Fibroblast of skin of left quadriceps (primary cell): Measurements from ENCODE around the gene TRDN.
"Not testable (repeated sequence)": the region's sequence is repeated elsewhere in the genome, so short reads cannot be mapped to it uniquely, and the experiment has no call there.

Source experiments
- DNase-seq, 2 experiments: peaks; one replicate each; pipeline ENCODE4 v3.0.0-alpha.2; 2013; ENCODE audit warnings: low read depth in 2 of 2

The TRDN gene

DNA sequence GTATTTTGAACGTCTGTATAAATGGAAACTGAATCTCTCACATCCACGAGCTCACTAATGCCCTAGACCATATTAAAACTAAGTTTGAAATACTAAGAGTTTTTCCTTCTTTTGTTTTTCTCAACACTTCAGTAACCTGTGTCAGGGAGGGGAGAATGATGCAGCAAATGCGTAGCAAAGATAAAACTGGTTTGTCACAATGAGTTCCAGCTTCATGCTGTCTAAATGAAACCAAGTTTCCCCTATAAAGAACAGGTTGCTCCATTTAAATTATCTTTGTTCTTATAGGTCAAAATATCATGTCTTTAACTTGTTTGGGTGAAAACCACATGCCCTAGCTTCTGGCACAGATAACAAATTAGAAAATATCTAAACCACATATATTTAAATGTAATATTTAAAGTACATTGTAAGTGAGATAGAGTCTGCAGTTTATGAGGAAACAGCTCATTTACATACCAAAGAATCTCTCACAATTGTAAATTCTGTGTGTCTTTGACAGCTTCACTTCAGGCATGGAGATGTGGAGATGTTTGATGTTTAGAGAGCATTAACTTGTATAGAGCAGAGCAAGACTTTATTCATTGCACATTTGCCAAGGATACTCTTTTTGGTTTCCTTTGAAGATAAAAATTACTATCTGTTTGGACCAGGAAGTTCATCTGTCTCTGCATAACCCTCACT is 7.3 kb downstream of the TRDN start:
- no peak for DNase-seq

- DNase-seq: no peak
Measured at GRCh38 chr6:123625696-123626095, 11.1 kb downstream of the TRDN start.

DNA sequence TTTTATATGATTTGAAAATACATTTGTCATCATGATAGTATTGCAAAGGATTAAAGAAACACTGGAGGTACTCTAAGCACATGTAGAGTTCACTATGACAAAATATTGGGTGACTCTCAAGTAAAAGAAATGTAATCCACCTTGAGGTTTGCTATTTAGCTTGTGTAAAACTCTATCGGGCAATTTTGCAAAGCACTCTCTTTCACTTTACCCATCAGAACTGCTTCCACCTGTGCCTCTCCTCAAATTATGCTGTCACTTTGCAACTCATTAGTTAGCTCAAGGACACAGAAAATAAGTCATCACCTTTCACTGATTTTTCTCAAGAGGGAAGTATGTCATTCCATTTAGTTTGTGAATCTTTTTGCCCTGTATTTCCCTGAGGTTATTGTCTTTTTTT is 14.0 kb downstream of the TRDN start:
- no peak for DNase-seq

DNA sequence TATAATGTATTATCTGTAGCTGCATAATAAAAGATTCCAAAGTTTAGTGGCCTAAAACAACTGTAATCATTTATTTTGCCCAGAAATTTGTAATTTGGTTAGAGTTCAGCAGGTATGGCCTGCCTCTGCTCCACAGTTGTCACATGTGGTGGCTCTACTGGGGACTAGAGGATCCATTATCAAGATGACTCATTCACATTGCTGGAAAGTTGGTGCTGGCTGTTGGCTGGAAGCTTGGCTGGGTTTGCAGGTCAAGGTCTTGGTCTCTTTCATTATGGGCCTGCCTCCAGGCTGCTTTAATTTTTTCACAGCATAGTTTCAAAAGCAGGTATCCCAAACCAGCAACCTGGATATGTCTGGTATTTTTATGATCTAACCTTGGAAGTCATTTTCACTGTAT is 17.6 kb downstream of the TRDN start:
- DNase-seq: no peak

- no peak for DNase-seq
Measured at GRCh38 chr6:123616942-123617341, 19.8 kb downstream of the TRDN start.

- DNase-seq: no peak
Measured at GRCh38 chr6:123616016-123616415, 20.7 kb downstream of the TRDN start.

- no peak for DNase-seq
Measured at GRCh38 chr6:123610779-123611178, 26.0 kb downstream of the TRDN start.

DNA sequence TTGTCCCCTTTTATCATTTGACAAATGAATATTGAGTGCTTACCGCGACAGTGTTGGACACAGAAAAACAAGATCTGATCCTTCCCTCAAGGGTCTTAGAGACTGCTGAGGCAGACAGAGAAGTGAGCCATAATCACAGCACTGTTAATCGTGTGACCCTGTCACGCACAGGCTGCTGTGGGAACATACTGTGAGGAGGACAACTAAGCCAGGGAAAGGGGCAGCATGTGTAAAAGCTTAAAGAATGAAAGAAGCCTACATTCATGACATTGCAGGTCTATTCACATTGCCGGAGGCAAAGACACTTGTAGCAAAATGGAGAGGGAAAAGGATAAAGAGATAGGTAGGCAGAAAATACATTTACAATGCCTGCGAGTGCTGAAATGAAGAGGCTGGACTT is 32.7 kb downstream of the TRDN start:
- no peak for DNase-seq

- no peak for DNase-seq
Measured at GRCh38 chr6:123598011-123598410, 38.7 kb downstream of the TRDN start.

GRCh38 chr6:123594776-123595175 is 42.0 kb downstream of the TRDN start:
- no peak for DNase-seq

DNA sequence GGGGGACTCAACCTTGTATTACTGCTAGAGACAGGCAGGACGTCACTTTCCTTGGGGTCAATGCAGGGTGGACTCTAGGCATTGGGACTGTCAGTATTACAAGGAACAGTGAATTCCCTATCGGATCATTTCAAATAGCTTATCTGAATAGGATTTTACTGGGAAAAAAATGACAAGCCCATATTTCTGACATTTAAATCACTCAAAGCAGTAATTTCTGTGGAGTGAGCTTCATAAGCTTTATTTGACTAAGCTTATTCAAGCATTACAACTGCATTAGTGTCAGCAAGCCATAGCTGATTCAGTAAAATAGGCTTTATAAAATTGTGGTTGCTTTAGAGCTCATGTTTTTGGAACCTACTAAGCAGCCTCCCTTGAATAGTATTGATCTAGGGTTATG is 44.3 kb downstream of the TRDN start:
- no peak for DNase-seq

GRCh38 chr6:123589973-123590372 is 46.8 kb downstream of the TRDN start:
- no peak for DNase-seq

DNA sequence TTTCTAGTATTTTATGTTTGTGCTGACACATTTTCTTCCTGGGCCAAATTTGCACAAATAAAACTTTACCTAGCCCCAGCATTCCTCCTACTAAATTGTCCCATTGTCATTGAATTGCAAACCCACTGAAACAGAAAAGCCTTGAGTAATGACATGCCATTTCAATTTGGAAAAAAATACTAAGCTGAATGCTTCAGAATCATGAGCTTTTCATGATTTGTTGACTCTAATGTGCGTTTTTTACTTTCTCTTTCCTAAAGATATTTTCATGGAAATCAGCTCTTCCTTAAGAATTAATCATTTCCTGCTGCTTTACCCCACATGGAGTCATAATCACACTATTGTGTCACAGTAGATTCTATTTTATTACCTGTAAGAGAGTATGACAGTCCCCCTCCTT is 47.4 kb downstream of the TRDN start:
- DNase-seq: no peak

- no peak for DNase-seq
Measured at GRCh38 chr6:123588546-123588895, 48.2 kb downstream of the TRDN start.

DNA sequence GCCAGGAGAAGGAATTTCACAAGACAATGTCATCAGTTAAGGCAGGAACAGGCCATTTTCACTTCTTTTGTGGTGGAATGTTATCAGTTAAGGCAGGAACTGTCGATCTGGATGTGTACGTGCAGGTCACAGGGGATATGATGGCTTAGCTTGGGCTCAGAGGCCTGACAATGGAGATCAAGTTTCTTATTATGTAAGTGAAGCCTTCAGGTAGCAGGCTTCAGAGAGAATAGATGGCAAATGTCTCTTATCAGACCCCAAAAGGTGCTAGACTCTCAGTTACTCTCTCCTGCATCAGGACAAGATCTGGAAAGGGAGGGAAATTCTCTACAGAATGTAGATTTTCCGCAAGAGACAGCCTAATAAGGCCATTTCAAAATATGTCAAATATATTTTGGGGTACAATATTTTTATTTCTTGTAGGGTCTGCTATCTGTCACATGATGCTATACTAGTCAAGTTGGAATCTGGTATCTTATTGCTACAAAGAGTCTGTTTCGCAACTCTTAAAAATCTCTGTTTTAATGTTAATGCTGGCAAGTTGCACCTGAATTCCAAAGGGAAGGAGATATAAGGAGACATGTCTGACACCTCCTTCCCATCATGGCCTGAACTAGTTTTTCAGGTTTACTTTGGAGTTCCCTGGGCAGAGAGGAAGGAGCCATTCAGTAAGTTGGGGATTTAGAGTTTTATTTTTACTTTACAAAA is 48.8 kb downstream of the TRDN start:
- no peak for DNase-seq

DNA sequence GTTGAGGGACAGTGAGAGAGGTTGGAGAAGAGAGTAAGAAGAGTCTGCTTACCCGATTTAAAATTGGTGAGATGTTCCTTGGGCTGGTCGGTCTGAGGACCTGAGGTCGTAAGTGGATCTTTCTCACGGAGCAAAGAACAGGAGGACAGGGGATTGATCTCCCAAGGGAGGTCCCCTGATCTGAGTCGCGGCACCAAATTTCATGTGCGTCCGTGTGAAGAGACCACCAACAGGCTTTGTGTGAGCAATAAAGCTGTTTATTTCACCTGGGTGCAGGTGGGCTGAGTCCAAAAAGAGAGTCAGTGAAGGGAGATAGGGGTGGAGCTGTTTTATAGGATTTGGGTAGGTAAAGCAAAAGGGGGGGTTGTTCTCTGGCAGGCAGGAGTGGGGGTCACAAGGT is 49.3 kb downstream of the TRDN start:
- DNase-seq: not testable (repeated sequence)

- DNase-seq: no peak
Measured at GRCh38 chr6:123580331-123580730, 56.4 kb downstream of the TRDN start.

GRCh38 chr6:123575188-123575587 is 61.6 kb downstream of the TRDN start:
- no peak for DNase-seq

GRCh38 chr6:123570813-123571684 is 65.7 kb downstream of the TRDN start:
- no peak for DNase-seq

DNA sequence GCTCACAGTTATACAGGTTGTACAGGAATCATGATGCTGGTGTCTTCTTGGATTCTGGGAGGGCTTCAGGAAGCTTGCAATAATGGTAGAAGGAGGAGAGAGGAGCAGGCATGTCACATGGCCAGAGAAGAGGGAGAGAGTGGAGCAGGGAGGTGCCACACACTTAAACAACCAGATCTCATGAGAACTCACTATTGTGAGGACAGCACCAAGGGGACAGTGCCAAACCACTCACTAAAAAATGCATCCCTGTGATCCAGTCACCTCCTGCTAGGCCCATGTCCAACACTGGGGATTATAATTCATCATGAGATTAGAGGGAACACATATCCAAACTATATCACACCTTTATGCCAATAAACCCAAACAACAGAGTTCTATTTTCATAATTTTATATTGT is 67.2 kb downstream of the TRDN start:
- no peak for DNase-seq

- DNase-seq: no peak
Measured at GRCh38 chr6:123565529-123565928, 71.2 kb downstream of the TRDN start.

DNA sequence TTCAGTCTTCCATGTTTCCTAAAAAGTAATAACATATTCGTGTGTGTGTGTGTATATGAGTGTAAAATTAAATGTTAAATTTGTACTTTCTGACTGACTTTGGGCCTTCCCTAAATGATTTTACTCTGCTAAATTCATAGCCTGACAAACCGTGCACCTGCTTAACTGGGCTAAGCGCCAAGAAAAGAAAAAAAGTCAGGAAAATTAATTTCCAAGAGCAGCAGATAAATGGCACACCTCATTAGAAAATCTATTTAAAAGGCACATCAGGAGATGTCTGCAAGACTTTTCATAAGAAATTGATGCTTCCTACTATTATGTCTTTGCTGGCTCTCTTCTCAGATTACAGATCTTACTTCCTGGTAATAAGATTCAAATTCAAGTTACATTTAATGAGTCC is 72.4 kb downstream of the TRDN start:
- DNase-seq: no peak

- DNase-seq: no peak
Measured at GRCh38 chr6:123562677-123563076, 74.1 kb downstream of the TRDN start.
